AG04449 (cell line): Measurements from ENCODE around the gene RSPRY1.

ENCODE experiments used
- CTCF ChIA-PET: fragments of 350-600 bp; formaldehyde crosslinking; extraction: SDS; loops from one replicate; lab custom pipeline; 2021; ENCODE audit warnings: antibody characterized with exemption; lab: Yijun Ruan, JAX
- POLR2A ChIA-PET: fragments of 400-600, 350-600 bp; formaldehyde crosslinking; extraction: SDS; loops from one replicate; lab custom pipeline; 2020; ENCODE audit warnings: antibody characterized with exemption, inconsistent platforms; lab: Yijun Ruan, JAX
- DNase-seq: peaks from one replicate; pipeline ENCODE4 v3.0.0-alpha.2; 2010; ENCODE audit warnings: low read depth, low spot score
- H3K4me3 ChIP-seq: 2 replicates; pipeline ENCODE4 v1.5.1; 2011; ENCODE audit warnings: low read depth, mild to moderate bottlenecking, control low read depth, low read length
- TF ChIP-seq, protein P1 (sequence below): IDR thresholded peaks from one replicate; pipeline ENCODE4 v1.5.1; 2011; ENCODE audit warnings: mild to moderate bottlenecking, moderate library complexity, low read length, control low read depth, inconsistent platforms; ENCODE audit not compliant: insufficient read depth; ENCODE audit errors: missing control alignments

RSPRY1 gene

DNA sequence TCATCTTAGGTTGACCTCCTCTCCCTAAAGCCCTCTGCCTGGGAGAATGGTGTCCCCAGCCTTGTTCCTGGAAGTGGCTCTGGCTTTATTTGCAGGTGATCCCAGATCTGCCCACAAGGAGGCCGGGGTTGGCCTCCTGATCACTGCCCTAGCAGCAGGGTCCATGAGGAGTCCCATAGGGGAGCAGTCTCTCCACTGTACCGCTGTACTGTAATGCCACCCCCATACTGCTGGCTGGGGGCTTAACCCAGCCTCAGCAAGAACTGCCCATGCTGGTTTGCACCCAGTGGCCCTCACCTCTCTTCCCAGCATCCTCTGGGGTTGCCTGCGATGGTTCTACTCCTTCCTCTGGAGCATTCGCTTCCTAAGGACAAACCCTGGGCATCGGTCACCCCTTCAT, 39.4 kb upstream of the RSPRY1 start:
- CTCF ChIA-PET, result no interaction called here
- POLR2A ChIA-PET, result no interaction called here
- TF ChIP-seq, protein P1, sequence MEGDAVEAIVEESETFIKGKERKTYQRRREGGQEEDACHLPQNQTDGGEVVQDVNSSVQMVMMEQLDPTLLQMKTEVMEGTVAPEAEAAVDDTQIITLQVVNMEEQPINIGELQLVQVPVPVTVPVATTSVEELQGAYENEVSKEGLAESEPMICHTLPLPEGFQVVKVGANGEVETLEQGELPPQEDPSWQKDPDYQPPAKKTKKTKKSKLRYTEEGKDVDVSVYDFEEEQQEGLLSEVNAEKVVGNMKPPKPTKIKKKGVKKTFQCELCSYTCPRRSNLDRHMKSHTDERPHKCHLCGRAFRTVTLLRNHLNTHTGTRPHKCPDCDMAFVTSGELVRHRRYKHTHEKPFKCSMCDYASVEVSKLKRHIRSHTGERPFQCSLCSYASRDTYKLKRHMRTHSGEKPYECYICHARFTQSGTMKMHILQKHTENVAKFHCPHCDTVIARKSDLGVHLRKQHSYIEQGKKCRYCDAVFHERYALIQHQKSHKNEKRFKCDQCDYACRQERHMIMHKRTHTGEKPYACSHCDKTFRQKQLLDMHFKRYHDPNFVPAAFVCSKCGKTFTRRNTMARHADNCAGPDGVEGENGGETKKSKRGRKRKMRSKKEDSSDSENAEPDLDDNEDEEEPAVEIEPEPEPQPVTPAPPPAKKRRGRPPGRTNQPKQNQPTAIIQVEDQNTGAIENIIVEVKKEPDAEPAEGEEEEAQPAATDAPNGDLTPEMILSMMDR, result no peak
- no peak overlapping the region for H3K4me3 ChIP-seq
- DNase-seq, result no peak

DNA sequence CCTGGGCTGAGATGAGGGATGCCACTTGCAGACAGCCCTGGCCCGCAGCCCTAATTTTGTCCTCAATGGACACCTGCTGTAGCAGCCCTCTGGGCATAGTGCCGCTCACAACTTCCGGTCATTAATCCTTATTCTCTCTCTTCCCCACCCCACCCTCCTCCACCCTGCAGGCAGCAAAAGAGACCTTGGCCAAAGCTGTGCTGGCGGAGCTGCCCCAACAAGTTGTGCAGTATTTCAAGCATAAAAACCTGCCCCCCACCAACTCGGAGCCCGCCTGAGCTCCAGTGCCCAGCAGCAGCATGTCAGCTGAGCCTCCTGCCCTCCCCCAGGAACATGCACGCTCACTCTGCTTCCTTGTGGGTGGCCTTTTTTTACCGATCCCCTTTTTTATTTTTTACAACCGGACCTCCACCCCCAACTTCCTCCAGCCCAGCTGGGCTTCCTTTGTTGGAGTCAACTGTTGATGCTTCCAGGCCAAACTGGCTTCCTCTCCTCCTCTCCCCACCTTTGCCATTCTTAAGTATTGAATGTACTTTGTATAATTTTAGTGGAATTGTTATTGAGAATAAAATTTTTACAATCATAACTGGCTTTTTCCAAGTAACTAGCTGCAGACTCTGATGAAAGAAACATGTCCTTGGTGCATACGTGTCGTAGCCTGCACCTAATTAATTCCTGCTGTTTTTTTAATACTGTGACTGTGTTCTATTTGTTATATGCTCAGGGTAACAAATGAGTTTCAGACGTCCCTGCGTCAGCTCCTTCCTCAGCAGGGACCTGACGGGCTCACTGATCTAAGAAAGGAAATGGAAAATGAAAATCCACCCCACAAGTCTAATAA, 38.5 kb upstream of the RSPRY1 start:
- CTCF ChIA-PET, result interaction anchor here (0.7 to 3.6 kb wide), 3 partner anchors 47 to 64 kb away, joined by 3 to 16 read pairs (median 16); partner anchors contain the start of gene CPNE2
- POLR2A ChIA-PET, result interaction anchor here (1.0 kb wide), 1 partner anchor 71 kb away, joined by 3 read pairs; no protein-coding TSS in a partner anchor
- DNase-seq, result no peak
- no peak overlapping the region for H3K4me3 ChIP-seq
- TF ChIP-seq, protein P1, result no peak

DNA sequence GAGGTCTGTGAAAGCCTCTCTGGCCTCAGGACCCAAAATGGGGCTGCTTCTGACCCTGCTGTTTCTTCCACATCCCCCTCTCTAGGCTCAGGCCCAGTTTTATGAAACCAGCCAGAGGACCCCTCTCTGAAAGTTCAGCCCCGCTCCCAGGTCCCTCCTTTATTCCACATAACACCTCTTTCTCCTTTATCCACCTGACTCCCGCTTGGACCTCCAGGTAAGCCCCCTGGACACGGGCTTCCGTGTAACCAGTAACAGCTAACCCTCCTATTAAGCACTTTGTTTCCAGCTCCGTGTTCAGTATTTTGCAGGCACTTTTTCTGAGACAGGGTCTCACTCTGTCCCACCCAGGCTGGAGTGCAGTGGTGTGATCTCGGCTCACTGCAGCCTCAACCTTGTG, 37.6 kb upstream of the RSPRY1 start:
- no peak overlapping the region for H3K4me3 ChIP-seq
- ChIA-PET POLR2A (interaction anchor here (1.0 kb wide), 1 partner anchor 72 kb away, joined by 3 read pairs; no protein-coding TSS in a partner anchor), CTCF (interaction anchor here (3.3 to 3.6 kb wide), 2 partner anchors 56 to 65 kb away, joined by 16 read pairs; partner anchors contain the start of gene CPNE2)
- TF ChIP-seq, protein P1, result no peak
- no peak for DNase-seq

DNA sequence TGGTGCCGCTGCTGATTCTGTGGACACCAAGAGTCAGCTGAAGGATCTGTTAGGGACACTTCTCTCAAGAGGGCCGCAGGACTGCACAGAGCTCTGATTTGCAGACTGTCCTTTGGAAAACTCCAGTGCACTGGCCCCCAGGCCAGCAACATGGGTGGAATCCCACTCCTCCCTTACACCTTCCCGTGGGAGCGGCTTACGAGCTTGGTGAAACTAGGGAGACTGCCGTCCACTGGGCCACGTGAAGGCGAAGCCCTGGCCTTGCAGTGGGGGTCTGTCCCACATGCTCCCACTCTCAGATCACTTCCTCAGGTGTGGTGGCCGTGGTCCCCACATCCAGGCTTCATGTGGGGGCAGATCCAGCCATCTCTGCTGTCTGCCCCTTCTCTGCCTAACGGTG, 36.7 kb upstream of the RSPRY1 start:
- TF ChIP-seq, protein P1, result no peak
- no peak for DNase-seq
- CTCF ChIA-PET, result interaction anchor here (1.0 to 3.6 kb wide), 4 partner anchors 18 to 66 kb away, joined by 4 to 16 read pairs (median 10); partner anchors contain the start of gene CPNE2
- no peak overlapping the region for H3K4me3 ChIP-seq
- POLR2A ChIA-PET, result no interaction called here

DNA sequence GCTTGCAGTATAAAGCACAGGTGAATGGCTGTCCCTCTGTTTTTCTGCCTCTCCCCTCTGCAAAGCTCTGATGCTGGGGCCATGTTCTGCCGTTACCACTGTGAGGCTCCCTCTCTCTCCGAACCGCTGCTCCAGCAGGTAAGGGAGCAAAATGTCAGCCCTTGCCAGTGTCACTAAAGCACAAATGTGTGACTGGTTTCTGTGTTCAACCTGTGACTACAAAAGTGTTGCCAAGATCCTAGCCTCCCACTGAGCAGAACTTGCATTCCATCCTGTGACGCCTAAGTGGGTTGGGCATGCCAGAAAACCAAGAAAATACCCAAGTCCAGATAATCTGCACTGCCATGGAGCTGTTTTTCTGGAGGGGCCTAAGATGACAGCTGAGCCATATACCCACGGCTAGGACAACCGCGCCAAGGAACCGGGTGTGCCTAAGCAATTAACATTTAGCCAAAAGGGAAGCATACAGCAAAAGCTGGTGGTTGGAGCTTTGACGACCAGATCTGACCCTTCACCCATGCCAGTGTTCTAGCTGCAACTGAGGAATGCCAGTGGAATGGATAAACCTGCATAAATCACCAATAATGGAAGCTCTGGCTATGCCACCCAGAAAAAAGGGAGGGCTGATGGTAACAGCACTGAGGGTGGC, 35.3 kb upstream of the RSPRY1 start:
- ChIA-PET CTCF (interaction anchor here (1.0 to 3.6 kb wide), 14 partner anchors 9 to 283 kb away, joined by 3 to 18 read pairs (median 4); partner anchors contain the start of gene CPNE2), POLR2A (no interaction called here)
- TF ChIP-seq, protein P1, result no peak
- DNase-seq, result no peak
- H3K4me3 ChIP-seq, result no peak overlapping the region
